22Rv1 (cell line): ENCODE results near the gene RBMX.
"Not testable (repeated sequence)": the region's sequence is repeated elsewhere in the genome, so short reads cannot be mapped to it uniquely, and the experiment has no call there.

ENCODE experiments used
- ZFX ChIP-seq: fragments of 450-650 bp; IDR thresholded peaks from 2 replicates; pipeline ENCODE4 v1.6.1; 2017; ENCODE audit warnings: antibody characterized with exemption, borderline replicate concordance
- TF ChIP-seq, protein P1 (sequence below): fragments of 450-650 bp; IDR thresholded peaks from 2 replicates; pipeline ENCODE4 v1.5.1; 2017; ENCODE audit warnings: mild to moderate bottlenecking

DNA sequence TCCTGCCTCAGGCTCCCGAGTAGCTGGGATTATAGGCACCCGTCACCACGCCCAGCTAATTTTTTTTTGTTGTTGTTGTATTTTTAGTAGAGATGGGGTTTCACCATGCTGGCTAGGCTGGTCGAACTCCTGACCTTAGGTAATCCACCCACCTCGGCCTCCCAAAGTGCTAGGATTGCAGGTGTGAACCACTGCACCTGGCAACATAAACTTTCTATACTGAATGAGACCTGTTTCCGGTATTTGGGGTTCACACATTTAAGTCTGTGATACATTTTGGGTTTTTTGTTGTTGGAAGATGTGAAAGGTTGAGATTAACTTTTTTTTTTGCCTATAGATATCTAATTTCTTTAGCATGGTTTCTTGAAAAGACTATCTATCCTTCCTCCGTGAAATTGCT lies 31.1 kb upstream of the RBMX start:
- TF ChIP-seq, protein P1, sequence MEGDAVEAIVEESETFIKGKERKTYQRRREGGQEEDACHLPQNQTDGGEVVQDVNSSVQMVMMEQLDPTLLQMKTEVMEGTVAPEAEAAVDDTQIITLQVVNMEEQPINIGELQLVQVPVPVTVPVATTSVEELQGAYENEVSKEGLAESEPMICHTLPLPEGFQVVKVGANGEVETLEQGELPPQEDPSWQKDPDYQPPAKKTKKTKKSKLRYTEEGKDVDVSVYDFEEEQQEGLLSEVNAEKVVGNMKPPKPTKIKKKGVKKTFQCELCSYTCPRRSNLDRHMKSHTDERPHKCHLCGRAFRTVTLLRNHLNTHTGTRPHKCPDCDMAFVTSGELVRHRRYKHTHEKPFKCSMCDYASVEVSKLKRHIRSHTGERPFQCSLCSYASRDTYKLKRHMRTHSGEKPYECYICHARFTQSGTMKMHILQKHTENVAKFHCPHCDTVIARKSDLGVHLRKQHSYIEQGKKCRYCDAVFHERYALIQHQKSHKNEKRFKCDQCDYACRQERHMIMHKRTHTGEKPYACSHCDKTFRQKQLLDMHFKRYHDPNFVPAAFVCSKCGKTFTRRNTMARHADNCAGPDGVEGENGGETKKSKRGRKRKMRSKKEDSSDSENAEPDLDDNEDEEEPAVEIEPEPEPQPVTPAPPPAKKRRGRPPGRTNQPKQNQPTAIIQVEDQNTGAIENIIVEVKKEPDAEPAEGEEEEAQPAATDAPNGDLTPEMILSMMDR: not testable (repeated sequence)
- not testable (repeated sequence) for TF ChIP-seq ZFX
